Non-pigmented ciliary epithelial cell (primary cell): ENCODE data around the gene LHX8.
"Not testable (repeated sequence)": the region's sequence is repeated elsewhere in the genome, so short reads cannot be mapped to it uniquely, and the experiment has no call there.

Experiments
- DNase-seq: peaks from one replicate; pipeline ENCODE4 v3.0.0-alpha.2; 2010; ENCODE audit warnings: low read depth

Gene LHX8

DNA sequence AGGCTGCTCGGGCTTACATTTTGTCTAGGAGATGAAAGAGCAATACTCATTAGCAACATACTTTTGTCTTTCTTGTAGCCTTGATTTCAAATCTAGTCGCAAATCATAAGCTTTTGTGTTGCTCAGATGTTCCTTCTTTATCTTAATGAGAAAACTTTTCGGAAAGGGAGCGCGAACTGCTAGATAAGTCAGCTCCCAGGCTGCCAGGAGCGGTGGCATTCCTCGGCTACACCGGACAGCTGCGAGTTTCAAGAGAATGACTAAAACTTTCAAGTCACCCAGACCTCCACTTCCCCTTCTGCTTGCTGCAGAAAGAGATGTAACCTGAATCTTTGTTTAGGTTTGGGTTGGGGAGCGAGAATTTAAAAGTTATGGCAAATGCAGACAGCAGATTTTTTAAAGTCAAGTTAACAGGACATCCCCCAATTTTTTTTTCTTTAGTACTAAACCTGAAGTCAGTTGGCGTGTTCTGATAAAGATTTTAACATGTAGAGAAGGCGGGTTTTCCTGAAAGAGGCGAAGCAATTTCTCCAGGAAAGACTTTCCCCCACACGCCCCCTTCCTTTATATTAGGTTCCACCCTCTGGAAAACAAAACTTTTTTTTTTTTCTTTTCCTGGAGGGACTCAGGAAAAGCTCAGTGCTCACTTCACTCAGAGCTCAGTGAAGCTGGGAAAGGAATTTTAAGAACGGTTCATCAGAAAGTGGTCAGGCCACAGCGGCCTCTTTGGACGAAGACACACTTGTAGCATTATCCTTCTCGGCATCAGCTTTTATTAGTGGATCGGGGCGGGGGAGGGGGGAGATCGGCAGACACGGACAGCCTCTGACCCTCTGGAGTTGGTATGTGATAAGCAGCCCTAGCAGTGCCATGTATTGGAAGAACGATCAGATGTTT, at the start of gene LHX8:
TSS of gene LHX8 (plus strand) at position 639 of the 897 bp plus-strand sequence. CDS start 2,227 bp downstream, outside the sequence.
- DNase-seq = no peak

DNA sequence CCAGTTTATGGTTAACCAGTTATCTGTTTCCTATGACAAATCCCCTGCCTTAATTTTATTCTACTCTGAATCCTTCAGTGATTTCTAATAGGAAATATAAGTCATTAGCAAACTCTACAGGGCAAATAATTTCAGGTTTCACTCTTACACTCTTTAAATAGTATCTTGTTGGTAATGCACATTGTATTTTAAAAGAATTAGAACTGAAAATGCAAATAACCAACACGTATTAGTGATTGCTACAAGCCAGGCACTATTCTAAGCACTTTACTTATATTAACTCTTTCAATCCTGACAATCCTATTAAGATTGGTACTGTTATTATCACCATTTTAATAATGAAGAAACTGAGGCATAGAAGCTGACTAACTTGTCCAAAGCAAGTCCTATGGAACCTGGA, 48.3 kb upstream of the LHX8 start:
- DNase-seq = no peak

DNA sequence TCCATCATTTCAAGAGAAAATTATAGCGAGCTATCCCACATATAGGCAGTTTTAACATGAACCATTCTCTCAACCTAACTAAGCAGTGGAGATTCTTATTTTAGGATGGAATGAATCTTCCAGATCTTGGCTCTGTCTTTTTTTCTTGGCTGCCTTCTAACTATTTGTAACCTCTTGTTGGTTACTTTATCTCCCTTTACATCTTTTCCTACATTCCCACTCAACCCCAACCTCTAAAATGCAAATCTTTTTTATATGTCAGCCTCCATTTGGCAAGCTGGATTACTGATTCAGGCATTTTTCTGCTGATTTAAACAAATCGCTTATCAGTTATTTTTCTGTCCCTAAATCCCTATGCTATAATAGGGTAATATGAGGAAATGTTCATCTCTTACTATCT, 46.9 kb upstream of the LHX8 start:
- DNase-seq = no peak

DNA sequence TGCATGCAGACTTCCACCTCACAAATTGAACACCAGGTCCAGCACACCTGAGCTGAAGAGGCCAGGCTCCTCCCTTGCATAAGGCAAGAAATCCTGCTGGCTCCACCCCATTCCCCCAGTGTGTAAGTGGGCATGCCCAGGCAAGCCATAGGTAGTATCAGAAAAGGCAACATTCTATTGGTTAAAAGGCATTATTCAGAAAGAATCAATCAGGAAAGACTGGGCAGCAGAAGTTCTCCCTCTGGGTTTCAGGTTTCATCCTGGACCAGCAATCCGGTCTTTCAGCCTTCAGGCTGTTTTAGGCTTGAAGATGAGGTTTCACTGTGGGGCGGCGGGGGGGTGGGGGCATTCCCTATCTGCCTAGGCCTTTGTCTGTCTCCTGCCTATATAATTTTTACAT, 42.0 kb upstream of the LHX8 start:
- no peak for DNase-seq

DNA sequence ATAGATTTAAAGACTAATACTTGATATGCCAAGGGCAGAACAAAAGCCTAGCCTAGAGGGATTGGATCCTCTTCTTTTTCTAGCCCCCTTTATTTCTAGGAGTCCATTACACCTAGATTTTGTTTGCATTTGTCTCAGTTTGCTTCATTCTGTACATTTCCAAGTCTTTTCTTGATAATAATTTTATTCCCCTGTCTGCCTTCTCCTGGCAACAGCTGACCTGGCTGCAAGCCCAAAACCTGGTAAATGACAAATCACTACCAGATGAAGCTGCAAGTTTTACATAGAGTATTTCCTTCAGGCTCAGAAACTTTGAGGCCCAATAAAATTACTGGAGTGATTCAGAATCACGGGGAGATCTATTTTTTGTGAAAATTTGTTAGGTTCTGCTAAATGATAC, 36.5 kb upstream of the LHX8 start:
- DNase-seq = no peak

DNA sequence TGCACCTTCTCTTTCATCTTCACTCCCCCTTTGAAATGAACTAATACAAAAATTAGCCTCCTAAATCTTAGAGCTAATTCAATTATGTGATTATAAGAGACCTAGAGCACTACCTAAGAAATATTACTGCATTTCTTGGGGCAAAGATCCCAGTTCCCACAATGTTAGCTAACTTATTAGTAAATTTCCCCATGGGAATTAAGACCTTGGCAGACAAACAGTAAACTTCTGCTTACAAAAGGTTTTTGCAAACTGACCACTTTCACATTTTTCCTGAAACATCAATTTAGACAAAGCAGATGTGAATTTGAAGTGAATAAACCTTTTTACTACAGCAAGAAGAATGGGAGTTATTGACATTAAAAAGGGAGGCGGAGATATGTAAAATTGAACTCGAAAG, 34.6 kb upstream of the LHX8 start:
- no peak for DNase-seq

DNA sequence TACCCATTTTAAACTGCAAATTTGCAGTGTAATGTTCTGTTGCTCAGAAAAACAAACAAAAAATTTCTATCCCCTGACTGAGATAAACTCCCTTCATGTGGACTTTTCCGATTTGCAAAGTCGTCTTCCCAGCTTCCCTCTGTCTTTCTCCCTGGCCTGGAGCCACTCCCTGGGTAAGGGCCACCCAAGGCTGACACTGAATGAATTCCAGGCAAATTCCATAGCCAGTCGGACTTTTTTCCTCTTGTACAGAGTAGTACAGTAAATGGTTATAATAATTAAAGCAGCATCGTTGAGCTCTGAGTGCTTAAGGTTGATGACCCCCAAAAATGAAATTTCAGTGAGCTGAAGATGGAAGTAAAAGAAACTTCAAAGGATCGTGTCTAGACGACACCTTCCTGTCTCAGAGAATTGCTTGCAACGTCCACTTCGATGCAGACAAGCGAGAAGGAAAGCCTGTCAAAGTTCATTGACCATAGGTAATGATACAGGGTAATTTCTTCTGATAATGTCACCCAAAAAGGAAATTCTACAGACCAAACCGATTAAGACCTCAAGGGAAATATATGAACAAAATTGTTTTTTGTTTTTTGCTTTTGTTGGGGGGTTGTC, 33.6 kb upstream of the LHX8 start:
- DNase-seq = no peak

DNA sequence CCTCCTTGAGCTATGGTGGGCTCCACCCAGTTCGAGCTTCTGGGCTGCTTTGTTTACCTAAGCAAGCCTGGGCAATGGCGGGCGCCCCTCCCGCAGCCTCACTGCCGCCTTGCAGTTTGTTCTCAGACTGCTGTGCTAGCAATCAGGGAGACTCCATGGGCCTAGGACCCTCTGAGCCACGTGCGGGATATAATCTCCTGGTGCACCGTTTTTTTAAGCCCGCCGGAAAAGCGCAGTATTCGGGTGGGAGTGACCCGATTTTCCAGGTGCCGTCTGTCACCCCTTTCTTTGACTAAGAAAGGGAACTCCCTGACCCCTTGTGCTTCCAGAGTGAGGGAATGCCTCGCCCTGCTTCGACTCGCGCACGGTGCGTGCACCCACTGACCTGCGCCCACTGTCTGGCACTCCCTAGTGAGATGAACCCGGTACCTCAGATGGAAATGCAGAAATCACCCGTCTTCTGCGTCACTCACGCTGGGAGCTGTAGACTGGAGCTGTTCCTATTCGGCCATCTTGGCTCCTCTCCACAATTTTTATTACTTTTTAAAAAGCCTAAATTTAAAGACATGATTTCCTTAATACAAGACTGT, 21.7 kb upstream of the LHX8 start:
- not testable (repeated sequence) for DNase-seq

DNA sequence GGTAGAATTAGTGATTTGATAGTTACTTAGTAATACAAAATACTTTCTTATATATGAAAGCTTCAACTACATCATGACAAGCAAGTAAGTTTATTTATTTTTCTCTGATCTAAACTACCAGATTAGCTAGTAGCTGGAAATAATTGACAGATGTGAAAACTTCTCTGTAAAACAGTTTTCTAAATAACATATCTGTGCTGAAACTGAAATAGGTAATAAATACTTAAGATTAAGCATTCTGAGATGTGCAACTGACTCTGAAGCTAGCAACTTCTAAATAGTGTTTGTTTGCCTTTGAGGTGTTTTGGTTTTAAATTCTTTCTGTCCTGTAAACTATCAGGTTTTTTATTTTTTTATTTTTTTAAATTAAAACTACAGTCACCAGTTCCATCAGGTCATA, 18.5 kb upstream of the LHX8 start:
- DNase-seq = no peak

DNA sequence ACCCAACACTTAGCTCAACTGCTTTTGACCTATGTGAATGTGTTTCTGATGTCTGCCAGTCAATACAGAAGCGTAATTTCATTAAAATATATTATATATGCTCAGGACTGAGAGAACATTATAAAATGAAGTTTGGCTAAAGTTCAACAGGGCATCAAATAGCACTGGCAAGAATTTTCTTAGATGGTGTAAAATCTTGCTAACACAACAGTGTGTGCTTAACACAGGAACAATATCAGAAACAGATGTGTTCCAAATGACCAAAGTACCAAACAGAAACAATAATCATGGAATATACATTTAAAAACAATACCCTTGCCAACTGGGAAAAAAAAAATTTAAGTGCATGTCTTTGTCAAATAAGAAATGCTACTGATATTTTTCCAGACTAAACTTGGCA, 10.4 kb upstream of the LHX8 start:
- no peak for DNase-seq

DNA sequence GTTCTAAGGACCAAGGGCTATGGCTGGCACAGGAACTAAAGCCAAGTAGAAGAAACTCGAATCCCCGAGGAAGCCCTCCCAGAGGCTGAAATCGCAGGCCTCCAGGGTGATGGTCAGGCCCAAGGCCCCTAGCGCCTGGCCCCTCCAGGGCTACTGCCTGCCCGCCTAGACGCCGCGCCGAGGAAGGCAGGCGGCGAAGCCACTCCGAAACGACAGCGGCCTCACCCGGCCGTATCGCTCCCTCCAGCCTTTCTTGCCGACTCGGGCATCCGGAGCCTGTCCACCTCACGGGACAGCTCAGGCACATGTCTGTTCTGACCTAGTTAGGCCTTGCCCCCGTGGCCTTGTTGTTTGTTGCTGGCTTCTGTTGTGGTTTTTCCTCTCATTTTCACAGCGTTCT, 9.7 kb upstream of the LHX8 start:
- DNase-seq = no peak

DNA sequence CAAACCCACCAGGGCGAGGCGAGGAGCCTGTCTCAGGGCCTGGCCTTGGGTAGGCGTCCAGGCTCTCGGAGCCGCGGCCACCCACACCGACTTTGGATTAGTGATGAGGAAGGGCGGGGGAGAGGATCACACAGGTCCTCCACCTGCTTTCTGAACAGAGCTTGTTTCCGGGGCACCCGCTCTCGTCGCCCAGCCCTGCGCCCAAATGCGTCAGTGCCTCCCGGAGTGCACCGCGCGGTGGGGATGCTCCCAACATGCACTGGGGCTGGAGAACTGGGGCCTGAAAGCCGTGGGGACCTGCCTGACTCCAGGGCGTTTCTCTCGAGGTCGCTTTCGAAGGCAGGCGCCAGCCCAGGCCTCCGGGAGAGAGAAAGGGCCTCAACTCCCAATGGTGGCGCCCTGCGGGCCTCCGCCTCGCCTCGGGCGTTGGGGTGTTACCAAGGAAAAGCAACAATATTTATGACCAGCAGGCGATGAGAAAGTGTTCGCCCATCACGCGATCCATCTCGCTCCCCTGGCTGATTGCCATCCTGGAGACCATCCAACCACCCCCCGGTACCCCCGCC, 8.9 kb upstream of the LHX8 start:
- DNase-seq = no peak

DNA sequence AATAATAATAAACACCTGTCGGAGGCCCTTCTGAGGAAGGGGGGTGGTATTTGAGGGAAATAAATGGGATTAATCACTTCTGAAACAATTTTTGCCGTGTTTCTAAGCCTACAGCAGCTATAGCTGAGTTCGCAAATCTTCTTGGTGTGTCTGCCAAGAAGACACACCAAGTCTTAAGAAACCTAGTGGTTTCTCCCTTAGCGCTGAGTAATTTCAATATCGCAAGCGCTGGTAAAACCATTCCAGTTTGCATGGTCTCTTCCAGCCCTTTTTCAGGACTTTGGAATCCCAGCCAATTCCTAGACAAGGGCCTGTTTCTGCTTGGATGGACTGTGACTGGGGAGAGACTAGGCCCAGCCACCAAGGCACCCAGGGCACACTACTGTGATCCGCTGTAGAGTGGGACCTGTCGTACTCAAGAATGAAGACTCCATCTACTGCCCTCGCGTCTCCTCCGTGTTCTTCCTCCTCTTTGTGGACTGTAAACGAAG, 7.5 kb upstream of the LHX8 start:
- DNase-seq = no peak

DNA sequence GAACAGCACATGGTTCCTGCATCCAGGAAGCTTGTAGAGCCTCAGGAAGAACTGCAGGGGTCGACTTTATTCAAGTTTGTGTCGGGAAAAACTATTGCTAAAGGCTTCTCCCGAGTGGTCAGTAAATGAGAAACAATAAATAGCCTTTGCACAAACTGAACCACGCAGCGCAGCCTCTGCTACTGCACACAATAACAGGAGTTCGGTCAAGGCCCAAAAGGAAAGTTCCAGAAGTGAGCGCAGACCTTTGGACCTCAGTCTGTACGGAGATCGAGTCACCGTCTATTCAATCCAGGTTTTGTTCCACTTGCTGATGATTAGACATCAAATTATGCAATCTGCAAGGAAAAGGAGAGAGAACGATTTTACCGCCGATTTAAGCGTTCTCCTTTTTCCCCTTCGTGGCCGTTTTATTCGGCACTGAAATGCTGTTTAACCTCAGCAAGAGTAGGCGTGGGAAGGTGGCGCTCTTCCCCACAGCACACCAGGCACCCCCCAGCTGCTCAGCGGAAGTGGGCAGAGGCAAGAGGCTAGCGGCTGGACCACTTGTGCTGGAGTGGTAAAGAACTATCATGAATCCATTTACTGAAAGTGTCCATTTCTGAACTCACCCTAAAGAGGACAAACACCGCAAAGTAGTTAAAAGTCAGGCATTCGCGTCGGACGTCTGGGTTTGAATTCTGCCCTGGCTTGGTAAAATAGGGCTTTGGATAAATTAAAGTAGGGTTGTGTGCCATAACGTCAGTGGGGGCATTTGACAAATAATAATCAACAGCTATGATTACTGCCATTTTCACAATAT, 6.1 kb upstream of the LHX8 start:
- DNase-seq = no peak

DNA sequence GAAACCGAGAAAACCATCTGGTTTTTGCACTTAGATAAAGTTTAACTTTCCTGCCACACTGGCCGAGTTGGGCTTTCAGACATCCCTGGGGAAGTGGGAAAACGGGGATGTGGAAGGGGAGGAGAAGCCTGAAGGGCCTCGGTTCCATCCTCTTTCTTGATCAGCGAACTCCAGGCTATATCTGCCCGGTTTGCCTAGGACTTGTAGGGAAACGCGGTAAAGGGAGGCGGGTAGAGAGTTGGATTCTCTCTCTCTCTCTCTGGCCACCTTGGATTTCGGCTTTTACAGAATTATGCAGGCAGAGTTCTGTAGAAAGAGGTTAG, 4.6 kb upstream of the LHX8 start:
- DNase-seq = no peak

DNA sequence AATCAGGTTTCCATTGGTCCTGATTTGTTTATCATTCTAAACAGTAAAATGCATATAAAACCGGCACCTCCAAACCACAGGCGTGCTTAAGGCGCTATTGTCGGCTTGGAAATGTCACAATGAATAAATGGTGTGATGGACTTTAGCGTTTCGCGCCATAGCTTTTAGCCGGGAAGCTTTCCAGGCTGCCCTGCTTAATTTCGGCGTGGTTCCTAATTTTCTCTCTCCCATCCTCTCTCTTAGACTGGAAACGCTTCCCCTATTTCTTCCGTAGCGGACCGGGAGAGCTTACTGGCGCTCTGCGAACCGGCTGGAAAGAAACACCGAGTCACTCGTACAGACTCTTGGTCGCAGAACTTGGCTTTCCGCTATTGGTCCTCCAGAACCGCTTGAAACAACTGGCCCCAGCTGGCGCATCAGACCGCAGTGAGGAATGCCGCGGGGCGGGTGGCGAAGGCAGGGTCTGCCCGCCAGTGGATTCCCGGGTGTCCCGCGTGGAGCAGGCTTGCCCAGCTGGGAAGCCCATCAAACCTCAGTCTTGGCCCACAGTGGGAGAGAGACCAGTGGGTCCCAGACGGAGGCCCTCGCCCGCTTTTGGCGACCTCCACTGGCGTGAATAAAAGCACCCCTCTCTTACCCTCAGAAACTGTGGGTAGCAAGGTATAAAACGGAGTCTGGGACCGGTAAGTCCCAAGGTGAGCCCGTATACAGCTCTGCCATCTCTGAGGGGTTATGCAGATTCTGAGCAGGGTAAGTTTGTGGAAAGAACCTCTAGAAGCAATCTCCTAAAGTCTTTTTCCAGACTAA, 4.0 kb upstream of the LHX8 start:
- no peak for DNase-seq

DNA sequence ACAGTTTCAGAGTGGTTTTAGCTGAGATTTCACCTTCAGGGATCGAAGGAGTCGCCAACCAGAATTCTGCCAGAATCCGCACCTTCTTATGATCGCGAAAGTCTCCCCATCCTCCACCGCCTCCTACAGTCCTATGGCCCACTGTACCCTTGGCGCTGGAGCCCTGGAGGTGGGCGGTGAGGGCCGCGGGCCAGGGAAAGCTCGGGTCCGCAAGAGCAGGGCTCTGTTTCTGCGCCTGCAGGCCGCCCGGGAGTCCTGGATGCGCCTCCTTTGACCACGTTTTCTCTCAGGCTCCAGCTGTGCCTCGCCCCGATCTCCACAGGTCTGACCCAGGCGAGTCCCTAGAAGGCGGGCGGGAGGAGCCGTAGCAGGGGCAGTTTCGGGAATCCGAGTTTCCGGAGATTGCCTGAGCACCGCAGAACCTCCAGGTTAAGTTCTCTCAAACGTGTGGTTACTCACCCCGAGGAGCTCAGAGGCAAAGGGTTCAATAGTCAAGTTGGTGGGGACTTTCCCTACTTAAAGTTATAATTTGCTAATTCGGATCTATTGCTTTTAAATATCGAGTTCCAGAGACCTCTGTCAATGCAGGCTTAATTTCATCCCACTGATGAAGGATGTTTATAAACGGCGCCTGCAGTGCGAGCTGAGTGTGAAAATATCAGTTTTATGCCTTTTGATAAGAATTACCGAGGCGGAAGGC, 3.2 kb upstream of the LHX8 start:
- DNase-seq = no peak

DNA sequence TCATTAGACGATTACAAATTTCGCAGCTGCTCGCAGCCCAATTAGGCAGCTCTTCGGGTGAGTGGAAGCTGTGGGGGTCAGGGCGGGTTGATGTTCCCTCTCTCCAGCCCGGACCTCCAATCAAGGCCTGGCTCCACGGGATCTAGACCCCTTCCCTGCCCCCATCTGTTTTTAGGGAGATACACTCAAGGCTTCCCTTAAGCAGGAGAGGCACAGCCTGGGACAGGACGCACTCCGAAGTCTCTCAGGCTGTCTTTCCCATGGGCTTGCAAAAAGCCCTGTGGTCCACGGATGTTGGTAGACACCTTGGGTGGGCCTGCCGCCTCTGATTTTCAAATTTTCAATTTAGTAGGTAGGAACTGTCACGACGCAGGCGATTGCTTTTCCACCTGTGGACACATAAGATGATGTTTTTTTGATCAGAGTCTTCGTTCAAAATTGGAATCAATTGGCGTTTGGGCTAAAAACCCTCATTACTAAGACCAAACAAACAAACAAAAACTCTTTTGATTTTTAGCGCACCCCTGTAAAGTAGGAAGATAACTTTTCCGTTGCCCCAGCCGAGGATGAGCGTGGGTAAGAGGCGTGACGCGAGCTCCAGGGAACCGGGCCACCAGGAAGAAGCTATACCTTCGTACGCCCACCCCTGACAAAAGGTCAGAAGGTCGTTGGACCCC, 2.5 kb upstream of the LHX8 start:
- no peak for DNase-seq

DNA sequence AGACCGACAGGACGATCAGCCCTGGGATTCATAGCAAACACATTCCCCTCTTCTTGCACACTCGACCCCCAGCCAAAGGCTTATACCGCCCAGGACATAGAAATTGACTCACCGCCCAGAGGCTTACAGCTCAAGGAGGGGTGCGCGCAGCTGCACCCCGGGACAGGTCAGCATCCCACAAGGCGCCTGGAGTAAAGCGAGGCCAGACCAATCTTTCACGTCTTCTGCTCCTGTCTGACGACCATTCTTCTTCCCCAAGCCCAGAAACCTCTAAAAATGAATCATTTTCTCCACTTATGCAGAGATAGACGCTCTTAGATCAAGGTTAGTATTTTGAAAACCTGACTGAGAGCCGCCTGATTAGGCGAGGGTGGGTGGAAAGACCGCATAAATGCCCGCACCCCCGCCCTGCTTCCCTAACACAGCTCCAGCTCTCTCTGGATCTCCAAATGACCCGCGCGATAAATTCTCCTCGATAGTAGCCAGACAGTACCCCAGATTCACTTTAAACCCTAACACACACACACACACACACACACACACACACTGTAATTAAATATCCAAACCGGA, 1.9 kb upstream of the LHX8 start:
- no peak for DNase-seq
